ENCODE data around the gene UBAC1.

The UBAC1 gene

DNA sequence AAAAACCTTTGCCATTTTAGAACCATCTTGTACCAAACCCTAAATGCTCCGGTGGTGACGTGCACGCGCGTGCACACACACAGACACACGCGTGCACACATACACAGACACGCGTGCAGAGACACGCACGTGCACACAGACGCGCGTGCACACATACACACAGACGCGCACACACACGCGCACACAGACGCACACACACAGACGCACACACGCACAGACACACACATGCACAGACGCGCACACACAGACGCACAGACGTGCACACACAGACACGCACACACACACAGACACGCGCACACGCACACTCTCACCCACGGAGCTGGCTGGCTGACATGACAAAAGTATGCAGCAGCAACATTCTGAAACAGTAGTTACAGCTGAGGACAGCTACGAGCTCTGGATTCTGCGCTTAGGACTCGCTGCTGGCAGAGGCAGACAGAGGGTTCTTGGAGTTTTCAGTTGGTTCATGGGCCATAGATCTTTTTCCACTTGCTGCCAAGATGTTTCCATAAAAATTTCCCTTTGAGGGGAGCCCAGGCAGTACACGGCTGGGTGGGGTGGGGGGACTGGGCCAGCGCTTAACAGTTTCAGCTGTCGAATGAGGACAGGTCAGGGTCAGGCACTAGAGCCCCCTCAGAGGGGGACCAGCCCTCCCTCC, 46.2 kb upstream of the UBAC1 start:
- TF ChIP-seq, protein P1, sequence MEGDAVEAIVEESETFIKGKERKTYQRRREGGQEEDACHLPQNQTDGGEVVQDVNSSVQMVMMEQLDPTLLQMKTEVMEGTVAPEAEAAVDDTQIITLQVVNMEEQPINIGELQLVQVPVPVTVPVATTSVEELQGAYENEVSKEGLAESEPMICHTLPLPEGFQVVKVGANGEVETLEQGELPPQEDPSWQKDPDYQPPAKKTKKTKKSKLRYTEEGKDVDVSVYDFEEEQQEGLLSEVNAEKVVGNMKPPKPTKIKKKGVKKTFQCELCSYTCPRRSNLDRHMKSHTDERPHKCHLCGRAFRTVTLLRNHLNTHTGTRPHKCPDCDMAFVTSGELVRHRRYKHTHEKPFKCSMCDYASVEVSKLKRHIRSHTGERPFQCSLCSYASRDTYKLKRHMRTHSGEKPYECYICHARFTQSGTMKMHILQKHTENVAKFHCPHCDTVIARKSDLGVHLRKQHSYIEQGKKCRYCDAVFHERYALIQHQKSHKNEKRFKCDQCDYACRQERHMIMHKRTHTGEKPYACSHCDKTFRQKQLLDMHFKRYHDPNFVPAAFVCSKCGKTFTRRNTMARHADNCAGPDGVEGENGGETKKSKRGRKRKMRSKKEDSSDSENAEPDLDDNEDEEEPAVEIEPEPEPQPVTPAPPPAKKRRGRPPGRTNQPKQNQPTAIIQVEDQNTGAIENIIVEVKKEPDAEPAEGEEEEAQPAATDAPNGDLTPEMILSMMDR (IDR thresholded peaks at IDR 0.05; ENCODE audit: control insufficient read depth, insufficient read depth, low read depth, low read length, missing control alignments) = no peak
- no peak for DNase-seq (ENCODE audit: low read depth)
- no peak overlapping the region for H3K4me3 ChIP-seq (ENCODE audit: control insufficient read depth, low read depth, low read length)

GRCh38 chr9:136006169-136006568, 45.0 kb upstream of the UBAC1 start:
- TF ChIP-seq, protein P1 (IDR thresholded peaks at IDR 0.05; ENCODE audit: control insufficient read depth, insufficient read depth, low read depth, low read length, missing control alignments) = no peak
- H3K4me3 ChIP-seq (ENCODE audit: control insufficient read depth, low read depth, low read length) = no peak overlapping the region
- DNase-seq (ENCODE audit: low read depth) = no peak

- no peak overlapping the region for H3K4me3 ChIP-seq (ENCODE audit: control insufficient read depth, low read depth, low read length)
- TF ChIP-seq, protein P1 (IDR thresholded peaks at IDR 0.05; ENCODE audit: control insufficient read depth, insufficient read depth, low read depth, low read length, missing control alignments) = no peak
- no peak for DNase-seq (ENCODE audit: low read depth)
These were observed 43.5 kb upstream of the UBAC1 start for GRCh38 chr9:136004712-136005111.

DNA sequence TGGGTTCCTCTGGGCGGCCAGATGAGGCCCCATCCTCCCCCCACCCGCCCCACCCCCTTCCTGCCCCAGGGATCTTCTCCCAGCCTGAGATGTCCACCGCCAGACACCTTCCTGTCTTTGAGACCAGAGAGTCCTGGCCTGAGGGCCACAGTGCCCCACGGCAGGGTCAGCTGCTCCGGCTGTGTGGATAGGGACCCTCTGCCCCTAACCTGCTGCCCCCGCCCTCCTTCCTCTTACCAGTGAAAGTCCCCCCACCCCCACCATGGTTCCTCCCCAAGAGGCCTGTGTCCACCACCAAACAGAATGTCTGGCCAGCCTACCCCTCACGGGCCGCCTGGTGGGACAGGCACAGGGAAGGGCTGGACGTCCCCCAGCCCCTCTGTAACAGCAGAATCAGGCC, 43.0 kb upstream of the UBAC1 start:
- no peak overlapping the region for H3K4me3 ChIP-seq (ENCODE audit: control insufficient read depth, low read depth, low read length)
- TF ChIP-seq, protein P1 (IDR thresholded peaks at IDR 0.05; ENCODE audit: control insufficient read depth, insufficient read depth, low read depth, low read length, missing control alignments) = no peak
- no peak for DNase-seq (ENCODE audit: low read depth)

- TF ChIP-seq, protein P1 (IDR thresholded peaks at IDR 0.05; ENCODE audit: control insufficient read depth, insufficient read depth, low read depth, low read length, missing control alignments) = no peak
- no peak for DNase-seq (ENCODE audit: low read depth)
- H3K4me3 ChIP-seq (ENCODE audit: control insufficient read depth, low read depth, low read length) = no peak overlapping the region
These were observed 42.4 kb upstream of the UBAC1 start for GRCh38 chr9:136003411-136004218.

DNA sequence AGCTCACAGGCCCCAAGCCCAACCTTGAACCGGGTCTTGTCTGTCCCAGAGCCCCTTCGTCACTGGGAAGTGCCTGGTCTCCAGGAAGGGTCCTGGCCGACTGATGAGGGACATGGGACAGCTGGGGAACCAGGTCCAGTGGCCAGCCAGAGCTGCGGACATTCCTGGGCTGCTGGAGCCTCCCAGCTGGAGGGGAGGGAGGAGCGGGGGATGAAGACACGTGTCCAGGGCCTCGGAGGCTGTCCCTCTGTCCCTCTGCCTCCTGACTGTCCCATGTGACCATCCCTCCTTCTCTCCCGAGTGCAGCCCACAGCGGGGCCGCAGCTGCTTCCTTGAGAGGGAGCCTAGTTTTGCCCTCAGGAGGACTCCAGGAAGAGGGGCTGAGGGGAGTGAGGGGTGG, 41.7 kb upstream of the UBAC1 start:
- TF ChIP-seq, protein P1 (IDR thresholded peaks at IDR 0.05; ENCODE audit: control insufficient read depth, insufficient read depth, low read depth, low read length, missing control alignments) = no peak
- no peak overlapping the region for H3K4me3 ChIP-seq (ENCODE audit: control insufficient read depth, low read depth, low read length)
- DNase-seq (ENCODE audit: low read depth) = no peak

Measured in AG09309 (cell line).